ENCODE measurements around the gene ANKRD11. TPM values are rescaled to one million over a fixed set of nuclear protein-coding genes. Genes with fewer than 3 reads are reported as not detected.

Gene ANKRD11
- polyA plus RNA-seq, 1 donor from 2014 or later, result 32.5 TPM

DNA sequence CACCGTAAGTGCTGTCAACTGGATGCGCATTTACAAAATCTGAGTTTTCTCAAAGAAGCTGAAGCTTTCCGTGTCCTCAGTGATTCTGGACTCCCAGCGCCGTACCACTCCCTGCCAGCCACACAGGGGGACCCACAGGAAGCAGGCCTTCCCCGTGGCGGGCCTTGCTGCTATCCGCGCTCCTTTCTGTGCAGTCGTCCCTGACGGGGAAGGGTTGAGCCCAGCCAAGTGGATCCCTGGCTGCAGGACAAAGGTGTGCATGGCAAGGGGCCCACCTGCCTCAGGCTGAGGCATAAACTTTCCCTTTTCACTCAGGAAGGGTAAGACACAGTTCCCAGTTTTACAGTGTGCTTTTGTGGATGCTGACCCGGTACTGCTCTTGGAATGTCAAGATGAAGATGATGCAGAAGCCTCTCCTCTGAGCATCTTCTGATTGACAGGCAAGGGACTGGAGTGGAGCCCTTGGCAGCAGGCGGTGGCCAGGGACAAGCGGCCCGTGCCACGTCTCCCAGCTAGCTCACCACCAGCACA, 93.0 kb downstream of the ANKRD11 start:
- no peak overlapping the region for H3K4me3 ChIP-seq (ENCODE audit: low read length)
- H3K27ac ChIP-seq (ENCODE audit: low read length), result no peak overlapping the region
- H4K20me1 ChIP-seq (ENCODE audit: insufficient read depth), result peaks cover 3% of the 10 kb centered on the region
- no peaks in the 10 kb centered on the region for H3K27me3 ChIP-seq (ENCODE audit: insufficient read depth, low read depth, low read length)
- H3K4me2 ChIP-seq (ENCODE audit: low read length), result no peak overlapping the region
- no peaks in the 10 kb centered on the region for H3K9me3 ChIP-seq (ENCODE audit: low read length)
- H3K36me3 ChIP-seq (ENCODE audit: insufficient read depth, low read length), result no peaks in the 10 kb centered on the region
- no peak for TF ChIP-seq TAF1 (IDR thresholded peaks at IDR 0.05; ENCODE audit: low read depth)
- no peak for TF ChIP-seq POLR2AphosphoS5 (IDR thresholded peaks at IDR 0.05)
- no peak for TF ChIP-seq RAD21 (conservative IDR thresholded peaks at IDR 0.05)
- no peak for TF ChIP-seq MXI1 (conservative IDR thresholded peaks at IDR 0.05; ENCODE audit: poor library complexity, severe bottlenecking)
- TF ChIP-seq EP300 (conservative IDR thresholded peaks at IDR 0.05; ENCODE audit: poor library complexity, severe bottlenecking), result no peak
- TF ChIP-seq, protein P1, sequence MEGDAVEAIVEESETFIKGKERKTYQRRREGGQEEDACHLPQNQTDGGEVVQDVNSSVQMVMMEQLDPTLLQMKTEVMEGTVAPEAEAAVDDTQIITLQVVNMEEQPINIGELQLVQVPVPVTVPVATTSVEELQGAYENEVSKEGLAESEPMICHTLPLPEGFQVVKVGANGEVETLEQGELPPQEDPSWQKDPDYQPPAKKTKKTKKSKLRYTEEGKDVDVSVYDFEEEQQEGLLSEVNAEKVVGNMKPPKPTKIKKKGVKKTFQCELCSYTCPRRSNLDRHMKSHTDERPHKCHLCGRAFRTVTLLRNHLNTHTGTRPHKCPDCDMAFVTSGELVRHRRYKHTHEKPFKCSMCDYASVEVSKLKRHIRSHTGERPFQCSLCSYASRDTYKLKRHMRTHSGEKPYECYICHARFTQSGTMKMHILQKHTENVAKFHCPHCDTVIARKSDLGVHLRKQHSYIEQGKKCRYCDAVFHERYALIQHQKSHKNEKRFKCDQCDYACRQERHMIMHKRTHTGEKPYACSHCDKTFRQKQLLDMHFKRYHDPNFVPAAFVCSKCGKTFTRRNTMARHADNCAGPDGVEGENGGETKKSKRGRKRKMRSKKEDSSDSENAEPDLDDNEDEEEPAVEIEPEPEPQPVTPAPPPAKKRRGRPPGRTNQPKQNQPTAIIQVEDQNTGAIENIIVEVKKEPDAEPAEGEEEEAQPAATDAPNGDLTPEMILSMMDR (IDR thresholded peaks at IDR 0.05; ENCODE audit: poor library complexity, severe bottlenecking), result no peak
- TF ChIP-seq, protein P2, sequence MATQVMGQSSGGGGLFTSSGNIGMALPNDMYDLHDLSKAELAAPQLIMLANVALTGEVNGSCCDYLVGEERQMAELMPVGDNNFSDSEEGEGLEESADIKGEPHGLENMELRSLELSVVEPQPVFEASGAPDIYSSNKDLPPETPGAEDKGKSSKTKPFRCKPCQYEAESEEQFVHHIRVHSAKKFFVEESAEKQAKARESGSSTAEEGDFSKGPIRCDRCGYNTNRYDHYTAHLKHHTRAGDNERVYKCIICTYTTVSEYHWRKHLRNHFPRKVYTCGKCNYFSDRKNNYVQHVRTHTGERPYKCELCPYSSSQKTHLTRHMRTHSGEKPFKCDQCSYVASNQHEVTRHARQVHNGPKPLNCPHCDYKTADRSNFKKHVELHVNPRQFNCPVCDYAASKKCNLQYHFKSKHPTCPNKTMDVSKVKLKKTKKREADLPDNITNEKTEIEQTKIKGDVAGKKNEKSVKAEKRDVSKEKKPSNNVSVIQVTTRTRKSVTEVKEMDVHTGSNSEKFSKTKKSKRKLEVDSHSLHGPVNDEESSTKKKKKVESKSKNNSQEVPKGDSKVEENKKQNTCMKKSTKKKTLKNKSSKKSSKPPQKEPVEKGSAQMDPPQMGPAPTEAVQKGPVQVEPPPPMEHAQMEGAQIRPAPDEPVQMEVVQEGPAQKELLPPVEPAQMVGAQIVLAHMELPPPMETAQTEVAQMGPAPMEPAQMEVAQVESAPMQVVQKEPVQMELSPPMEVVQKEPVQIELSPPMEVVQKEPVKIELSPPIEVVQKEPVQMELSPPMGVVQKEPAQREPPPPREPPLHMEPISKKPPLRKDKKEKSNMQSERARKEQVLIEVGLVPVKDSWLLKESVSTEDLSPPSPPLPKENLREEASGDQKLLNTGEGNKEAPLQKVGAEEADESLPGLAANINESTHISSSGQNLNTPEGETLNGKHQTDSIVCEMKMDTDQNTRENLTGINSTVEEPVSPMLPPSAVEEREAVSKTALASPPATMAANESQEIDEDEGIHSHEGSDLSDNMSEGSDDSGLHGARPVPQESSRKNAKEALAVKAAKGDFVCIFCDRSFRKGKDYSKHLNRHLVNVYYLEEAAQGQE (IDR thresholded peaks at IDR 0.05; ENCODE audit: borderline replicate concordance), result no peak
- no peak for TF ChIP-seq EZH2 (IDR thresholded peaks at IDR 0.05; ENCODE audit: borderline replicate concordance, insufficient read depth, low read length, poor library complexity, severe bottlenecking)
- no peak for TF ChIP-seq SMC3 (conservative IDR thresholded peaks at IDR 0.05; ENCODE audit: poor library complexity)
- no peak overlapping the region for H3K9ac ChIP-seq (ENCODE audit: low read length)
- no peaks in the 10 kb centered on the region for H3K9me2 ChIP-seq (ENCODE audit: insufficient read depth, low read length)
- H3K79me2 ChIP-seq (replicated peaks; ENCODE audit: insufficient read depth, low read length), result peaks cover 57% of the 10 kb centered on the region
- no peak overlapping the region for H2AFZ ChIP-seq (ENCODE audit: low read depth, low read length)
- H3F3A ChIP-seq (ENCODE audit: insufficient read depth, low read length, poor library complexity, severe bottlenecking), result no peaks in the 10 kb centered on the region

DNA sequence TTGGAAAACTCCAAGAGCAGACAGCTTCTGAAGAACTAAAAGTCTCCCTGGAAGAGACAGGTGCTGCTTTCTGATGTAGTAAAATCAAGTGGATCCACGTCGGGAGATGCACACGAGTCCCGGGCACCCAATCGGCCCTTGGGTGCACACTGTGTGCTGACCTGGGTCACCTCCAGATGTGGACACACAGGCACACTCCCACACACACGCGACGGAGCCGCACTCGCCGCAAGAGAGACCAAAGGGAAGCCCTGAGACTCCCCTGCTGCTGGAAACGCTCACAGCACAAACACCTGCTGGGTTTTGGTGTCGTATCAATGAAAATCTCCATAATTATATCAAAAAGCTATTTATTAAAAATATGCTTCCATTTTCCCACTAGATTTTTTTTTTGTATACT, 94.2 kb downstream of the ANKRD11 start:
- Histone ChIP-seq H3K27ac (ENCODE audit: low read length) (no peak overlapping the region), H3K9me3 (ENCODE audit: low read length) (no peaks in the 10 kb centered on the region), H3K36me3 (ENCODE audit: insufficient read depth, low read length) (no peaks in the 10 kb centered on the region), H3F3A (ENCODE audit: insufficient read depth, low read length, poor library complexity, severe bottlenecking) (no peaks in the 10 kb centered on the region), H3K79me2 (replicated peaks; ENCODE audit: insufficient read depth, low read length) (peaks cover 52% of the 10 kb centered on the region), H3K9me2 (ENCODE audit: insufficient read depth, low read length) (no peaks in the 10 kb centered on the region), H3K9ac (ENCODE audit: low read length) (no peak overlapping the region), H4K20me1 (ENCODE audit: insufficient read depth) (peaks cover 3% of the 10 kb centered on the region), H3K27me3 (ENCODE audit: insufficient read depth, low read depth, low read length) (no peaks in the 10 kb centered on the region), H2AFZ (ENCODE audit: low read depth, low read length) (no peak overlapping the region), H3K4me2 (ENCODE audit: low read length) (no peak overlapping the region), H3K4me3 (ENCODE audit: low read length) (no peak overlapping the region)
- TF ChIP-seq EP300 (conservative IDR thresholded peaks at IDR 0.05; ENCODE audit: poor library complexity, severe bottlenecking) (no peak), SMC3 (conservative IDR thresholded peaks at IDR 0.05; ENCODE audit: poor library complexity) (no peak), MXI1 (conservative IDR thresholded peaks at IDR 0.05; ENCODE audit: poor library complexity, severe bottlenecking) (no peak), RAD21 (conservative IDR thresholded peaks at IDR 0.05) (no peak), TAF1 (IDR thresholded peaks at IDR 0.05; ENCODE audit: low read depth) (no peak)
- TF ChIP-seq, protein P2 (IDR thresholded peaks at IDR 0.05; ENCODE audit: borderline replicate concordance), result no peak
- TF ChIP-seq, protein P1 (IDR thresholded peaks at IDR 0.05; ENCODE audit: poor library complexity, severe bottlenecking), result no peak
